Breast epithelium (tissue), 4 donors: ENCODE results near the gene SRL. TPM values are rescaled to one million over a fixed set of nuclear protein-coding genes. Genes with fewer than 3 reads are reported as not detected.
A peak's percentile ranks its signal among the peaks of the same experiment; 100 is the strongest.
"Not testable (repeated sequence)": the region's sequence is repeated elsewhere in the genome, so short reads cannot be mapped to it uniquely, and the experiment has no call there.

Experiments used
- DNase-seq, 2 donors: peaks; one replicate each; pipeline ENCODE4 v3.0.0-alpha.2; 2019; ENCODE audit warnings: low spot score in 2 of 2
- H3K27ac ChIP-seq, 2 donors: fragments of 200-600 bp; sonication (generic) in 1 of 2; one replicate each; pipeline ENCODE4 v1.5.1; 2016 to 2019; ENCODE audit warnings: mild to moderate bottlenecking in 1 of 2
- H3K27me3 ChIP-seq, 2 donors: fragments of 200-600 bp; sonication (generic) in 1 of 2; one replicate each; pipeline versions ENCODE4 v1.5.1 to v1.6.0; 2017 to 2019; ENCODE audit warnings: control low read depth in 1 of 2, mild to moderate bottlenecking in 1 of 2
- H3K36me3 ChIP-seq: fragments of 200-600 bp; one replicate; pipeline ENCODE4 v1.5.1; 2019
- H3K4me1 ChIP-seq, 2 donors: fragments of 200-600 bp; sonication (generic); one replicate each; pipeline ENCODE4 v1.5.1; 2016 to 2019; ENCODE audit warnings: control low read depth in 1 of 2
- H3K4me3 ChIP-seq, 3 donors: fragments of 200-600 bp; sonication (generic); 1 replicate in 2 of 3; 2 replicates in 1 of 3; pipeline ENCODE4 v1.5.1; 2016 to 2019; ENCODE audit warnings: mild to moderate bottlenecking in 3 of 3, moderate library complexity in 2 of 3
- H3K9me3 ChIP-seq, 2 donors: fragments of 200-600 bp; sonication (generic) in 1 of 2; one replicate each; pipeline ENCODE4 v1.5.1; 2016 to 2019; ENCODE audit warnings: control low read depth in 1 of 2
- CTCF ChIP-seq, 3 donors: fragments of 450-650 bp; IDR thresholded peaks; one replicate each; pipeline ENCODE4 v1.5.1; 2016 to 2017; ENCODE audit warnings: antibody characterized with exemption in 3 of 3, mild to moderate bottlenecking in 3 of 3, moderate library complexity in 3 of 3
- POLR2A ChIP-seq: fragments of 450-650 bp; IDR thresholded peaks from one replicate; pipeline ENCODE4 v1.6.1; 2016; ENCODE audit warnings: antibody characterized with exemption, mild to moderate bottlenecking, moderate library complexity
- POLR2AphosphoS5 ChIP-seq, 3 donors: sonication (generic); formaldehyde crosslinking; IDR thresholded peaks; one replicate each; pipeline ENCODE4 v1.6.1; 2017; ENCODE audit warnings: antibody characterized with exemption in 3 of 3
- intact Hi-C: fragments of 100-400 bp; cut with DNase I; formaldehyde crosslinking; loops from one replicate; pipeline ENCODE4 v1.15.1; 2023; ENCODE audit warnings: low total_unique reads
- total RNA-seq, 3 donors: library from RNA; depleted of rRNA; stranded (reverse); fragments of >200 nt; gene quantifications; one replicate each; pipeline ENCODE4 v1.1.0, GENCODE V29; 2016

SRL gene
- total RNA-seq, 3 donors from 2014 or later, result 0.32 to 0.98 (median 0.44) TPM

GRCh38 chr16:4260360-4260759 is 18.5 kb upstream of the SRL start:
- H3K36me3 ChIP-seq, result no peaks in the 10 kb centered on the region
- no peaks in the 10 kb centered on the region for H3K27me3 ChIP-seq
- peak in 1 of 2 donors; percentile 37 for DNase-seq
- no peaks in the 10 kb centered on the region for H3K9me3 ChIP-seq
- intact Hi-C loops, result no loop called here
- no peak overlapping the region for H3K27ac ChIP-seq
- H3K4me3 ChIP-seq, result no peak overlapping the region
- no peaks in the 10 kb centered on the region for H3K4me1 ChIP-seq
- TF ChIP-seq POLR2A (no peak), POLR2AphosphoS5 (IDR thresholded peaks at IDR 0.05) (no peak), CTCF (IDR thresholded peaks at IDR 0.05) (no peak)

GRCh38 chr16:4257646-4258556 is 16.0 kb upstream of the SRL start:
- no peak for DNase-seq
- TF ChIP-seq CTCF (IDR thresholded peaks at IDR 0.05) (no peak), POLR2A (no peak), POLR2AphosphoS5 (IDR thresholded peaks at IDR 0.05) (no peak)
- H3K36me3 ChIP-seq, result no peaks in the 10 kb centered on the region
- peak overlapping the region; percentile 13 to 73 for H3K27ac ChIP-seq
- H3K4me1 ChIP-seq, result no peaks in the 10 kb centered on the region
- intact Hi-C loops, result no loop called here
- peak overlapping the region in 1 of 3 donors; percentile 28 for H3K4me3 ChIP-seq
- no peaks in the 10 kb centered on the region for H3K9me3 ChIP-seq
- no peaks in the 10 kb centered on the region for H3K27me3 ChIP-seq

GRCh38 chr16:4253394-4254150 is 11.7 kb upstream of the SRL start:
- no peaks in the 10 kb centered on the region for H3K27me3 ChIP-seq
- intact Hi-C loops, result no loop called here
- peak overlapping the region; percentile 94 to 97 for H3K27ac ChIP-seq
- TF ChIP-seq POLR2A (peak; percentile 75), CTCF (IDR thresholded peaks at IDR 0.05) (no peak), POLR2AphosphoS5 (IDR thresholded peaks at IDR 0.05) (peak; percentile 73 to 91 (median 89))
- H3K4me1 ChIP-seq, result no peaks in the 10 kb centered on the region
- H3K36me3 ChIP-seq, result no peaks in the 10 kb centered on the region
- peak; percentile 99 to 100 for DNase-seq
- H3K9me3 ChIP-seq, result no peaks in the 10 kb centered on the region
- H3K4me3 ChIP-seq, result peak overlapping the region; percentile 49 to 71 (median 63)

GRCh38 chr16:4253012-4253393 is 11.1 kb upstream of the SRL start:
- H3K9me3 ChIP-seq, H3K36me3 ChIP-seq, H3K4me1 ChIP-seq, H3K27me3 ChIP-seq, intact Hi-C loops, DNase-seq: not testable (repeated sequence)
- peak overlapping the region; percentile 94 to 97 for H3K27ac ChIP-seq
- peak overlapping the region; percentile 49 to 71 (median 63) for H3K4me3 ChIP-seq

- H3K9me3 ChIP-seq, result no peaks in the 10 kb centered on the region
- no peaks in the 10 kb centered on the region for H3K4me1 ChIP-seq
- no peak for DNase-seq
- no peak for TF ChIP-seq POLR2AphosphoS5 (IDR thresholded peaks at IDR 0.05)
- TF ChIP-seq POLR2A, result no peak
- intact Hi-C loops, result no loop called here
- no peaks in the 10 kb centered on the region for H3K36me3 ChIP-seq
- no peaks in the 10 kb centered on the region for H3K27me3 ChIP-seq
- H3K27ac ChIP-seq, result no peak overlapping the region
- H3K4me3 ChIP-seq, result no peak overlapping the region
Observed at GRCh38 chr16:4249530-4250308, 7.8 kb upstream of the SRL start.
